NCI-H1694 treated with DMSO at 0.1 percent for 48 hours (cell line): ENCODE results near the gene NECAB2.
"Not testable (repeated sequence)": the region's sequence is repeated elsewhere in the genome, so short reads cannot be mapped to it uniquely, and the experiment has no call there.

Experiments used
- DNase-seq: peaks from one replicate; lab custom pipeline; 2025; lab: John Stamatoyannopoulos, UW

The NECAB2 gene

GRCh38 chr16:83936581-83937165 lies 31.4 kb upstream of the NECAB2 start:
- DNase-seq: no peak

GRCh38 chr16:83937267-83937666 lies 30.8 kb upstream of the NECAB2 start:
- DNase-seq: no peak

- DNase-seq: no peak
These were observed 29.8 kb upstream of the NECAB2 start for GRCh38 chr16:83937922-83938885.

DNA sequence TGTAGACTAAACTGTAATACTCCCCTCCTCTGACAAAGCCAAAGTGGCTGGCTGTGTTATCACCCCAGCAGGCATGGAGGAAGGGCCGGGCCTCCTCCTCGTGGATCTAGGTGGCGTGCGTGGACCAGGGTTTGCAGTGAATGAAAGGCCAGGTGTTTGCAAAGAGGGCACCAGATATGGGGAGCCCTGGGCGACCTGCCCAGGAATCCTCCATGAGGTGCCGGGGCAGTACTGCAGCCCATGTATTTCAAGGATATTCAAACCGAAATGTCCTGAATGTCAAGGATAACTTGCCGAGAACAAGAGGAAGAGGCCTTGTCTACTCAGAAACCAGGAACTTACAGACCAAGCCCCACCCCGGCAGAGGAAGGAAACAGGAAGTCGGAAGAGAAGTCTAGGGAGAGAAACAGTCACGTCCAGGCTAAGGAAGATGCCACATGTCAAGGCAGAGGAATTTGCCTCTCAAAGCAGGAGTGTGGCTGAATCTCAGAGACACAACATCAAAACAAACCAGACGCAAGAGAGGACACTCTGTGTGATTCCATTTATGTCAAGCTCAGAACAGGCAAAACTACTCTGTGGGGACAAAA lies 28.7 kb upstream of the NECAB2 start:
- DNase-seq: no peak

DNA sequence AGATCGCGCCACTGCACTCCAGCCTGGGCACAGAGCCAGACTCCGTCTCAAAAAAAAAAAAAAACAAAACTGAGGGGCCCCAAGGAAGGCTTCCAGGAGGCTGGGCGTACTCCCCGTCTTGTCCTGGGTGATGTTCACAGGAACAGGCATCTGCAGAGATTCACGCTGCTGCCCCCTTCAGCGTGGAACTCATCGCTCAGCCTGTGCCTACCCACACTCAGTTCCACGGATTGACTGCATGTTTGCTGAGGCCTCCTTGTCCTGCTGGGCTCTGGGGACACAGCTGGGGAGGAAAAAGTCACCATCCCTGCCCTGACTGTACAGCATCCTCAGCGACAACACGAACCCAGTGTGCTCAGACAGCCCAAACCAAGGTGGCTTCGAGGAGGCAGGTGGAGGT lies 27.9 kb upstream of the NECAB2 start:
- DNase-seq: no peak

DNA sequence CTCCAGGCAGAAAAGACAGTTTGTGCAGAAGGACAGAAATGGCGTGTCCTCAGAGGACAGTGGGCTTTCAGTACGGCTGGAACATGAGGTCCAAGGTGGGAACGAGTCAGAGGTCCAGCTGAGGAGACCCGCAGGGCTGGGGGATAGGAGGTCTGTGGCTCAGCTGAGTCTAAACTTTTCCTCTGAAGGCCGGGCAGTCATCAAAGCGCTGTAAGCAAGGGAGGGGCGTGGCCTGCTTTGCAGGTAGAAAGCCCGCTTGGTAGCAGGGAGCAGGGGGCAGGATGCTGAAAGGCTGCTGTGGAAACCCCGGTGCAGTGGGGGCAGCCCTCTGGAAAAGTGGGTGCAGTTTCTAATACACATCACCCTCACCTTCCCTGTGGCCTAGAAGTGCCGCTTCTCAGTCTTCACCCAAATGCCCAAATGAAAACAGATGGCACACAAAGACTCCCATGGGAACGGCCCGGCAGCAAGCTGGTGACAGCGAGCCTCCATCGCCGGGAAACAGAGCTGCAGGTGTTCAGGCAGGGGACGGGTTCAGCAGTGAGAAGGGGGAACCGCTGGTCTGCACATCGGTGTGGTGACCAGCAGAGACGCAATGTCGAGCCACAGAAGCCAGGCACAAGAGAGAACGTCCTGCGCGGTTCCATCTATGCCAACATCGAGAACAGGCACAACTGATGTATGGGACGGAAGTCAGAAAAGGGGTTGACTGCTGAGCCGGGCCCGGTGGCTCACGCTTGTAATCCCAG lies 27.2 kb upstream of the NECAB2 start:
- DNase-seq: peak; percentile 72

DNA sequence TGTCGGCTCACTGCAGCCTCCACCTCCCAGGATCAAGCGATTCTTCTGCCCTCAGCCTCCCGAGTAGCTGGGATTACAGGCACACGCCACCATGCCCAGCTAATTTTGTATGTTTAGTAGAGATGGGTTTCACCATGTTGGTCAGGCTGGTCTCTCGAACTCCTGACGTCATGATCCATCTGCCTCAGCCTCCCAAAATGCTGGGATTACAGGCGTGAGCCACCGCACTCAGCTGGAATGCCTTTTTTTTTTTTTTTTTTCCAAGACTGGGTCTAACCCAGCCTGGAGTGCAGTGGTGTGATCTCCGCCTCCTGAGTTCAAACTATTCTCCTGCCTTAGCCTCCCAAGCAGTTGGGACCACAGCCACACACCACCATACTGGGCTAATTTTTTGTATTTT lies 26.5 kb upstream of the NECAB2 start:
- DNase-seq: not testable (repeated sequence)

- DNase-seq: no peak
These were observed 26.0 kb upstream of the NECAB2 start for GRCh38 chr16:83942074-83942473.

DNA sequence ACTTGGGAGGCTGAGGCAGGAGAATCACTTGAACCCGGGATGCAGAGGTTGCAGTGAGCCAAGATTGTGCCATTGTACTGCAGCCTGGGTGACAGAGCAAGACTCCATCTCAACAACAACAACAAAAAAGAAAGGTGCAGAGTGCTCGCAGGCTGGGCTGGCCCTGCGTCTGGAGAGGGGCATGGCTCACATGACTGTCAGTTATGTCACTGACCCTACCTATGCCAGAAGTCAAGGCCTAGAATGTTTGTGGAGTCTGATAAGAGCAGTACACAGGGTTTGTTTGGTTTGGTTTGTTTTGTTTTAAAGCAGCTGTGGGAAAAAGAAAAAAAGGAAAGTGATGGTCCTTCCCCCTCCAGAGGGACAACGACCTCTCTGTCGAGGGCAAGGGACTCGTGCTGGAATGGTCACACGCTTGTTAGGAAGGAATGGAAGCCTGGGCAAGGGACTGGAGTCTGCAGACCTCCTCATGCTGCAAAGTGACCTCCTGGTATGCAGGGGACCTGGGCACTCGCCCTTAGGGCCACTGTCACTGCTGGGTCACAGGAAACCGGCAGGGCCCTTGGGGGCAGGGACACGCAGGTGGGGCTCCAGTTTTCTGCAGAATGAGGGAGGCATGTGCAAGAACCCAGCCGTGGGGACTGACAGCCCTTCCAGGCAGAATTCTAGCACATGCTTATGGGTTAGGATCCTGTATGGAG lies 25.1 kb upstream of the NECAB2 start:
- no peak for DNase-seq

DNA sequence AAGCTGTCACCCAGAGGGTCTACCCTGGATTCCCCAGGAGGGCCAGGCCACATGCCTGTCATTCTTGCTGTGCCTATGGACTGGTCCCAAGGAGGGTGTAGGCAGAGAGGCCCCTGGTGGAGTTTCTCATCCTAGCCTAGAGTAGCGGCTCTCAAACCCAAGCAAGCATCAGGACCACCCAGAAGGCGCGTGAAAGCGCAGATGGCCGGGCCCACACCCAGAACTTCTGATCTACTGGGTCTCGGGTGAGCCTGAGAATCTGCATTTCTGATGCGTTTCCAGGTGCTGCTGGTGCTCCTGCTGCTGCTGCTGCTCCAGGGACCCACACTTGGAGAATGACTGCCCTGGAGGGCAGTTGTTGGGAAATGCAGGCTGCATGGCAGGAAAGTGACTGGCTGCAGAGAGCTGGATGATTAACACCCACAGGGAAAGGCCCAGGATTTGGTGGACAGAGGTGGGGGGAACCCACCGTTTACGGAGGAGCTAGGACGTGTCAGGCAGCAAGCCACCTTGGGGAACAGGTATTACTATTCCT lies 24.5 kb upstream of the NECAB2 start:
- no peak for DNase-seq

GRCh38 chr16:83945587-83945986 lies 22.5 kb upstream of the NECAB2 start:
- DNase-seq: no peak

DNA sequence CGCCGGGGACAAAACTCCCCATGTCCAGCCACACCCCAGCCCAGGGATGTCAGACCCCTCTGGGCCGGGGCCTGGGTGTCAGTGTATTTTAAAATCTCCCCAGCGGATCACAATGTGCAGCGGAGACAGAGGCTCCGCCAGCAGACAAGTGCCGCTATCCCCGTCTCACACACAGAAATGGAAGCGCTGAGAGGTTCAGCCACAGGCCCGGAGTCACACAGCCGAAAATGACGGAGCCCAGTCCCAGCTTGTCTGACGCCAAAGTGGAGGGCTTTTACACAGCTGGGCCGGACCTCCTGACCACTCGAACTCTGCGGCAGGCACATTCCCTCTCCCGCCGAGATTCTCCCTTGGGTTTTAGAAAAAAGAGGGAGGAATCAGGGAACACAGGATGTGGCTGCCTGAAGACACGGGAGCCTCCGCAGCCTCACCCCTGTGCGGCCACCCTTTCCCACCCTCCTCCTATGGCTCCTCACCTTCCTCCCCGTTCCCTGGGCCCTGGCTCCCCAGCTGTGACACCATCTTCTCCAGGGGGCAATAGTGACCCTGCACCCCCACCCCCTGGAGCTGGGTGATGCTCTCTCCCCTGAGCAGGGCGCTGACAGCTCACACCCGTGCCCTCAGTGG lies 21.8 kb upstream of the NECAB2 start:
- no peak for DNase-seq

- DNase-seq: no peak
These were observed 21.1 kb upstream of the NECAB2 start for GRCh38 chr16:83946781-83947566.

GRCh38 chr16:83947642-83948234 lies 20.3 kb upstream of the NECAB2 start:
- no peak for DNase-seq

GRCh38 chr16:83948914-83949723 lies 18.9 kb upstream of the NECAB2 start:
- no peak for DNase-seq

GRCh38 chr16:83949724-83950001 lies 18.4 kb upstream of the NECAB2 start:
- no peak for DNase-seq

DNA sequence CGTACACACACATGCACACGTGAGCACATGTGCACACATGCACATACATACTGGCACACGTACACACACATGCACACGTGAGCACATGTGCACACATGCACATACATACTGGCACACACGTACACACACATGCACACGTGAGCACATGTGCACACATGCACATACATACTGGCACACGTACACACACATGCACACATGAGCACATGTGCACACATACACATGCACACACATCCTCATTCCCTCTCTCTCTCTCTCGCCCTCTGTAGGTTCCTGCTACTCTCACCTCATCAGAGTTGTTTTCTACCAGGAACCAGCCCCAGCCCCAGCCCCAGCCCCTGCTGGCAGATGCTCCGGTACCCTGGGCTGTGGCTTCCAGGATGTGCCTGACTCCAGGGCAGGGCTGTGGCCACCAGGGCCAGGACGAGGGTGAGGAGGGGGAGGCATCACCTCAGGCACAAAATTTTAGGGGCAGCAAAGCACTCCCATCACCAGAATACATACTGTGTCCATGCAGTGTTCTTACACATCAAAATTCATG lies 17.1 kb upstream of the NECAB2 start:
- not testable (repeated sequence) for DNase-seq

DNA sequence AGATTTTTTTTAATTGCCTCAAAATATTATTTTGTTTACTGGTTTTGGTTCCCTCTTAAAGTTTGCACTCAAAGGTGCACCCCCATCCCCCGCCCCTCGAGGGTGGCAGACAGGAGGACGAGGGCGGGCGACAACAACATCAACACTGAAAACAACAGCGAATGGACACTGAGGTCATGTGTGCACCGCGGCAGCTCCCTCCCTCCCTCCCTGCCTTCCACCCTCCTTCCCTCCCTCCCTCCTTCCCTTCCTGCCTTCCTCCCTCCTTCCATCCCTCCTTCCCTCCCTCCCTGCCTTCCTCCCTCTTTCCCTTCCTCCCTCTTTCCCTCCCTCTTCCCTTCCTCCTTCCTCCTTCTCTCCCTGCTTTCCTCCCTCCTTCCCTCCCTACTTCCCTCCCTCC lies 16.5 kb upstream of the NECAB2 start:
- no peak for DNase-seq

GRCh38 chr16:83952587-83952939 lies 15.5 kb upstream of the NECAB2 start:
- DNase-seq: no peak
